SU-DHL-6 (cell line): ENCODE measurements around the gene PDSS1.

Experiments
- H2AFZ ChIP-seq: fragments of 200-600 bp; sonication (generic); 2 replicates; pipeline ENCODE4 v1.6.1; 2014; ENCODE audit warnings: low read depth, mild to moderate bottlenecking, moderate library complexity, mixed read lengths, antibody characterized with exemption, low read length; ENCODE audit not compliant: severe bottlenecking
- H3F3A ChIP-seq: fragments of 200-600 bp; shearing (Covaris generic); 2 replicates; pipeline ENCODE4 v1.6.0; 2016; ENCODE audit warnings: antibody characterized with exemption, mild to moderate bottlenecking; ENCODE audit not compliant: insufficient read depth
- H3K27ac ChIP-seq: fragments of 200-600 bp; sonication (generic); 2 replicates; pipeline ENCODE4 v1.5.1; 2016; ENCODE audit warnings: low read depth, mild to moderate bottlenecking, low read length, moderate library complexity, mixed read lengths
- H3K27me3 ChIP-seq: fragments of 200-600 bp; sonication (generic), shearing (Covaris generic); 2 replicates; pipeline ENCODE4 v1.6.0; 2014; ENCODE audit warnings: mild to moderate bottlenecking, low read length
- H3K36me3 ChIP-seq: fragments of 200-600 bp; sonication (generic); 2 replicates; pipeline ENCODE4 v1.6.1; 2014; ENCODE audit warnings: mild to moderate bottlenecking, low read length, mixed read lengths
- H3K4me2 ChIP-seq: fragments of 300-600, 200-600 bp; shearing (Covaris generic), sonication (generic); 2 replicates; pipeline ENCODE4 v1.6.0; 2014; ENCODE audit warnings: low read length, low read depth, mild to moderate bottlenecking; ENCODE audit not compliant: poor library complexity, severe bottlenecking
- H3K4me3 ChIP-seq: fragments of 200-600 bp; sonication (generic); 2 replicates; pipeline ENCODE4 v1.5.1; 2014; ENCODE audit warnings: antibody characterized with exemption, low read length, mild to moderate bottlenecking, mixed read lengths; ENCODE audit not compliant: insufficient read depth, poor library complexity, severe bottlenecking
- H3K79me2 ChIP-seq: fragments of 200-600 bp; sonication (generic); 2 replicates; pipeline ENCODE4 v1.6.1; 2014; ENCODE audit warnings: mild to moderate bottlenecking, low read length, moderate library complexity; ENCODE audit not compliant: insufficient read depth
- H3K9ac ChIP-seq: fragments of 200-600 bp; sonication (generic); 2 replicates; pipeline ENCODE4 v1.7.0; 2014; ENCODE audit warnings: mild to moderate bottlenecking, low read length
- H3K9me2 ChIP-seq: fragments of 200-600 bp; sonication (generic); replicated peaks from 2 replicates; pipeline ENCODE4 v1.6.1; 2014; ENCODE audit warnings: low read length; ENCODE audit not compliant: insufficient read depth
- H3K9me3 ChIP-seq: fragments of 200-600 bp; sonication (generic); 2 replicates; pipeline ENCODE4 v1.6.1; 2014; ENCODE audit warnings: low read length, mixed read lengths; ENCODE audit not compliant: insufficient read depth
- H4K20me1 ChIP-seq: fragments of 200-600 bp; sonication (generic); 2 replicates; pipeline ENCODE4 v1.6.1; 2014; ENCODE audit warnings: low read depth, mild to moderate bottlenecking, antibody characterized with exemption, low read length, moderate library complexity, mixed read lengths
- EZH2phosphoT487 ChIP-seq: fragments of 200-600 bp; sonication (generic), shearing (Covaris generic); conservative IDR thresholded peaks from 2 replicates; pipeline ENCODE4 v1.6.1; 2018; ENCODE audit warnings: mild to moderate bottlenecking, antibody characterized with exemption, low read length, moderate library complexity, mixed read lengths
- TF ChIP-seq, protein P1 (sequence below): fragments of 200-600 bp; sonication (generic); IDR thresholded peaks from one replicate; pipeline ENCODE4 v1.5.1; 2017; ENCODE audit warnings: antibody characterized with exemption, mild to moderate bottlenecking, low read length, moderate library complexity; ENCODE audit not compliant: insufficient read depth, poor library complexity, severe bottlenecking

Gene PDSS1

DNA sequence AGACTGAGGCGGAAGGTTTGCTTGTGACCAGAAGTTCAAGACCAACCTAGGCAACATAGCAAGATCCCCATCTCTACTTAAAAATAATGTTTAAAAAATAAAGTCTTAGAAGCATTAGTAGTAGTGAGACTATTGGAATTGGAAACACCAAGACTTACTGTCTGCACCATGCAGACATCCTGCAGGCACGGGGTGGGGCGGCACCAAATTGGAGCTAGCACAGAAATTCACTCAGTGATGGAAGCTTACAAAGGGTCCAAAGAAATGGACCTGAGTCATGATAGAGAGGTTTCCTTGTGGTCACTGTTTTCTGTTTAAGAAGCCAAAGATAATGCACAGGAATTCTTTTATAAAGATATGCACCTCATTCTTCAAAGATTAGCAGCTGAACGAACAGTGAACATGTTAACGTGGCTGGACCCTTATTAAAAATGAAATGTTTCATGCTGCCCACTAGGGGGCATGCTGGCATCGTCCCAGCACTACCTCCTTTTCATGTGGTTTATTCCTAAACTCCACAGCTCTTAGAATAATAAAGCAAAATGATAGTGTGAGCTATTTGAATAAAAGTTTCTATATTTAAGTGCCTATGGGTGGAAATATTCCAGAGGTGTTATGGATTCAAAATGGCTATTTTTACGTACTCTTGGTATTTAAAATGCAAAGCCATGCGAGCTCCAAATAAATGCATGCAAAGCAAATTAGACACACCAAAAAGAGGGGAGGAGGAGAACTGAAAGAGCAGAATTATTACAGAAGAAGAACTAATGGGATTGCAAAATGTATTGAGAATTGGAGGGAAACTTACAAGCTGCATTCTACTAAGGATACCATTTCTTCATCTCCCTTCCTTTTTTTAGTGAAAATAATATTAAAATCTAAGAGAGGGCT lies 28.6 kb downstream of the PDSS1 start:
- Histone ChIP-seq H3K9me2 (no peaks in the 10 kb centered on the region), H3K4me3 (no peak overlapping the region), H3K27me3 (no peaks in the 10 kb centered on the region), H3K9ac (no peak overlapping the region), H4K20me1 (no peaks in the 10 kb centered on the region), H2AFZ (no peak overlapping the region), H3K27ac (no peak overlapping the region), H3K9me3 (no peaks in the 10 kb centered on the region), H3K4me2 (no peak overlapping the region), H3F3A (peaks cover 12% of the 10 kb centered on the region), H3K36me3 (peaks cover 20% of the 10 kb centered on the region; the same call in 1 of the 2 replicates), H3K79me2 (peaks cover 13% of the 10 kb centered on the region; the same call in 1 of the 2 replicates)
- TF ChIP-seq EZH2phosphoT487 = no peak
- TF ChIP-seq, protein P1, sequence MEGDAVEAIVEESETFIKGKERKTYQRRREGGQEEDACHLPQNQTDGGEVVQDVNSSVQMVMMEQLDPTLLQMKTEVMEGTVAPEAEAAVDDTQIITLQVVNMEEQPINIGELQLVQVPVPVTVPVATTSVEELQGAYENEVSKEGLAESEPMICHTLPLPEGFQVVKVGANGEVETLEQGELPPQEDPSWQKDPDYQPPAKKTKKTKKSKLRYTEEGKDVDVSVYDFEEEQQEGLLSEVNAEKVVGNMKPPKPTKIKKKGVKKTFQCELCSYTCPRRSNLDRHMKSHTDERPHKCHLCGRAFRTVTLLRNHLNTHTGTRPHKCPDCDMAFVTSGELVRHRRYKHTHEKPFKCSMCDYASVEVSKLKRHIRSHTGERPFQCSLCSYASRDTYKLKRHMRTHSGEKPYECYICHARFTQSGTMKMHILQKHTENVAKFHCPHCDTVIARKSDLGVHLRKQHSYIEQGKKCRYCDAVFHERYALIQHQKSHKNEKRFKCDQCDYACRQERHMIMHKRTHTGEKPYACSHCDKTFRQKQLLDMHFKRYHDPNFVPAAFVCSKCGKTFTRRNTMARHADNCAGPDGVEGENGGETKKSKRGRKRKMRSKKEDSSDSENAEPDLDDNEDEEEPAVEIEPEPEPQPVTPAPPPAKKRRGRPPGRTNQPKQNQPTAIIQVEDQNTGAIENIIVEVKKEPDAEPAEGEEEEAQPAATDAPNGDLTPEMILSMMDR = peak; percentile 79

DNA sequence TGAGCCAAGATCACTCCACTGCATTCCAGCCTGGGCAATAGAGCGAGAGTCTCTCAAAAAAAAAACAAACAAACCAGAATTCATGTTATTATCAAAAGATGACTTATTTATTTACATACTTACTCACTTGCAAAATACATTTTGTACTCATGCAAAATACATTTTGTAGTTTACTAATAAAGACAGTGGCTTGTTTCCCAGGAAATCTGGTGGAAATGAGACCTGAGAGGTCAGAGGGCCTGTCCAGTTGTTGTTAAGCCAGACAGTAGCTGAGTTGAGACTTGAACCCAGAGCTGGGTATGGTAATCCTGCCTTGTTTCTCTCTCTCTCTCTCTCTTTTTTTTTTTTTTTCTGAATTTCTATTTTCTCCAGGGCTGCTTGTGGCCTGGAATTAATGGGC lies 29.5 kb downstream of the PDSS1 start:
- Histone ChIP-seq H3K27me3 (no peaks in the 10 kb centered on the region), H3K4me2 (no peak overlapping the region), H3K9ac (no peak overlapping the region), H3K4me3 (no peak overlapping the region), H3K9me3 (no peaks in the 10 kb centered on the region), H3K36me3 (peaks cover 20% of the 10 kb centered on the region; the same call in 1 of the 2 replicates), H3F3A (peaks cover 12% of the 10 kb centered on the region), H2AFZ (no peak overlapping the region), H3K27ac (no peak overlapping the region), H4K20me1 (no peaks in the 10 kb centered on the region), H3K79me2 (peaks cover 13% of the 10 kb centered on the region; the same call in 1 of the 2 replicates), H3K9me2 (no peaks in the 10 kb centered on the region)
- TF ChIP-seq, protein P1 = no peak
- no peak for TF ChIP-seq EZH2phosphoT487

DNA sequence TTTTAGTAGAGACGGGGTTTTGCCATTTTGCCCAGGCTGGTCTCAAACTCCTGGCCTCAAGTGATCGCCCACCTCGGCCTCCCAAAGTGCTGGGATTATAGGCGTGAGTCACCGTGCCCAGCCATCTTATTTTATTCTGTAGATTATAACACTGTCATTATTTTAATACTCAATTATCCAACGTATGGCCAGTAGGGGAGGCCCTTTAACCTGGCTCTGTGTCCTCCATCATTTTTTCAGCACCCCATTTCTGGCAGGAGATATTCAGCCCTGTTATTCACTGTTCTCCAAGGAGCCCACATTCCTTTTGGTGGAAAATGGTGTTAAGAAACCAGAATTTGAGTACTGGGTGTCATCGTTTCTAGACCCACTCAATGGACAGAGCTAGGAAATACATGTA lies 31.5 kb downstream of the PDSS1 start:
- H3K9ac ChIP-seq = no peak overlapping the region
- H3K9me2 ChIP-seq = no peaks in the 10 kb centered on the region
- H2AFZ ChIP-seq = no peak overlapping the region
- peaks cover 9% of the 10 kb centered on the region for H3F3A ChIP-seq
- H4K20me1 ChIP-seq = no peaks in the 10 kb centered on the region
- no peaks in the 10 kb centered on the region for H3K9me3 ChIP-seq
- no peak overlapping the region for H3K27ac ChIP-seq
- no peak overlapping the region for H3K4me3 ChIP-seq
- TF ChIP-seq, protein P1 = no peak
- TF ChIP-seq EZH2phosphoT487 = no peak
- H3K27me3 ChIP-seq = no peaks in the 10 kb centered on the region
- no peak overlapping the region for H3K4me2 ChIP-seq
- peaks cover 13% of the 10 kb centered on the region; the same call in 1 of the 2 replicates for H3K79me2 ChIP-seq
- H3K36me3 ChIP-seq = peaks cover 20% of the 10 kb centered on the region; the same call in 1 of the 2 replicates
